M059J (cell line): Measurements from ENCODE around the gene STK16. TPM values are rescaled to one million over a fixed set of nuclear protein-coding genes. Genes with fewer than 3 reads are reported as not detected.
"Not testable (repeated sequence)": the region's sequence is repeated elsewhere in the genome, so short reads cannot be mapped to it uniquely, and the experiment has no call there.

Experiments used
- DNase-seq: peaks from one replicate; pipeline ENCODE4 v3.0.0-alpha.2; 2012; ENCODE audit warnings: low read depth
- total RNA-seq: library from RNA; depleted of rRNA; stranded (reverse); fragments of >200 nt; shearing (Covaris generic); gene quantifications from 2 replicates; pipeline ENCODE4 v1.2.3, GENCODE V29; 2014; rRNA removed

Gene STK16
- 24.5 and 33.7 TPM in 2 replicates for total RNA-seq

GRCh38 chr2:219245148-219245898 lies at the start of gene STK16, which contains the start of gene GLB1L:
STK16 (plus strand) TSS chr2:219245479; CDS start chr2:219246000, 521 bp downstream.
GLB1L (minus strand) TSS chr2:219245444; CDS start chr2:219243573, 1,871 bp downstream.
- DNase-seq = peak; percentile 90

- DNase-seq = no peak
These were observed 47.9 kb upstream of the STK16 start for GRCh38 chr2:219197388-219197787.

GRCh38 chr2:219198974-219199373 lies 46.3 kb upstream of the STK16 start:
- DNase-seq = no peak

GRCh38 chr2:219199470-219200211 lies 45.6 kb upstream of the STK16 start:
- DNase-seq = no peak

GRCh38 chr2:219200502-219201326 lies 44.6 kb upstream of the STK16 start:
- DNase-seq = not testable (repeated sequence)

- DNase-seq = not testable (repeated sequence)
These were observed 43.9 kb upstream of the STK16 start for GRCh38 chr2:219201331-219201730.

GRCh38 chr2:219204425-219205164 lies 40.7 kb upstream of the STK16 start:
- no peak for DNase-seq

- no peak for DNase-seq
These were observed 40.1 kb upstream of the STK16 start for GRCh38 chr2:219205165-219205538.

GRCh38 chr2:219205981-219206327 lies 39.3 kb upstream of the STK16 start:
- no peak for DNase-seq

- peak; percentile 89 for DNase-seq
These were observed 38.7 kb upstream of the STK16 start, which contains the start of gene ZFAND2B for GRCh38 chr2:219206328-219207133. ZFAND2B (plus strand) TSS chr2:219206782; CDS start chr2:219206988, 206 bp downstream.

GRCh38 chr2:219207134-219207883 lies 38.0 kb upstream of the STK16 start:
- no peak for DNase-seq

- peak; percentile 61 for DNase-seq
These were observed 37.2 kb upstream of the STK16 start for GRCh38 chr2:219207884-219208740.

GRCh38 chr2:219209236-219210195 lies 35.8 kb upstream of the STK16 start:
- DNase-seq = no peak

GRCh38 chr2:219210196-219210885 lies 34.9 kb upstream of the STK16 start:
- no peak for DNase-seq

- DNase-seq = no peak
These were observed 34.4 kb upstream of the STK16 start for GRCh38 chr2:219210886-219211362.

GRCh38 chr2:219213026-219213415 lies 32.3 kb upstream of the STK16 start:
- no peak for DNase-seq
